GM19324 (cell line): ENCODE results near the gene MLST8.

Experiments
- ATAC-seq: cut with Tn5 transposase; IDR thresholded peaks from one replicate; pipeline ENCODE4 v1.9.1; 2021; ENCODE audit warnings: mild to moderate bottlenecking, moderate library complexity; ENCODE audit not compliant: unreplicated experiment, low FRiP score

MLST8 gene

GRCh38 chr16:2172688-2173335, 32.4 kb upstream of the MLST8 start:
- no peak for ATAC-seq

GRCh38 chr16:2173366-2173765, 31.9 kb upstream of the MLST8 start:
- ATAC-seq = no peak

GRCh38 chr16:2173916-2174315, 31.3 kb upstream of the MLST8 start:
- no peak for ATAC-seq

GRCh38 chr16:2174396-2175131, 30.7 kb upstream of the MLST8 start:
- no peak for ATAC-seq

DNA sequence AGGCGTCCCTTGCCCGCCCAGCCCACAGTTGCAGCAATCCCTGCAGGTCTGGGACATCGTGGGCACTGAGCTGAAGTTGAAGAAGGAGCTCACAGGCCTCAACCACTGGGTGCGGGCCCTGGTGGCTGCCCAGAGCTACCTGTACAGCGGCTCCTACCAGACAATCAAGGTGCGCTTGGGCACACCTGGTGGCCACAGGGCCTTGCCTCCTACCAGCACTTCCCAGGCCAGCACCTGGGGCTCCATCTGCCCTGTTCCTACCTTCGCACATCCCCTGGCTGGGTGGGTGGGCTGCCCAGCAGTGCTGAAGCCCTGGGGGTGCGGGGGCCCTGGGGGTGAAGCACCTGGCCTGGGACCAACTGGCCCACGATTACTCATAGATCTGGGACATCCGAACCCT, 29.8 kb upstream of the MLST8 start:
- ATAC-seq = no peak

GRCh38 chr16:2176047-2176446, 29.2 kb upstream of the MLST8 start:
- ATAC-seq = no peak

GRCh38 chr16:2177101-2177500, 28.2 kb upstream of the MLST8 start:
- ATAC-seq = no peak

DNA sequence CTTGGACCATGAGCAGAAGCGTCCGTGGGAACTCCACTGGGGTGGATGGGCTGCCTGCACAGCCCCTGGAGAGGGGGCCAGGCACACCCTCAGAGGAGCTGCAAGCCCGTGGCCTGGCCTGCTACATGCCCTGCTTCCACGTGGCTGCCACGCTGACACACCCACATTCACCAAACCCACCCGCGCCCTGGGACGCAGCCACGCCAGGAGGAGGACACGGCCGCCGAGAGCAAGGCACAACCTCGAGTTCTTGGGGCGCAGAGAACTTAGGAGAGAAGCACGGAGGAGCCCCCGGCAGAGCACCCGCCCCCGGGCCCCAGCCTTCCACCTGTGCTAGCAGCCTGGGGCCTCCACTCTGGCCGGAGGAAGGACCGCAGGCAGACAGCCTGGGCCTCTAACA, 27.7 kb upstream of the MLST8 start:
- ATAC-seq = no peak

- ATAC-seq = no peak
Observed at GRCh38 chr16:2178321-2179106, 26.7 kb upstream of the MLST8 start.

DNA sequence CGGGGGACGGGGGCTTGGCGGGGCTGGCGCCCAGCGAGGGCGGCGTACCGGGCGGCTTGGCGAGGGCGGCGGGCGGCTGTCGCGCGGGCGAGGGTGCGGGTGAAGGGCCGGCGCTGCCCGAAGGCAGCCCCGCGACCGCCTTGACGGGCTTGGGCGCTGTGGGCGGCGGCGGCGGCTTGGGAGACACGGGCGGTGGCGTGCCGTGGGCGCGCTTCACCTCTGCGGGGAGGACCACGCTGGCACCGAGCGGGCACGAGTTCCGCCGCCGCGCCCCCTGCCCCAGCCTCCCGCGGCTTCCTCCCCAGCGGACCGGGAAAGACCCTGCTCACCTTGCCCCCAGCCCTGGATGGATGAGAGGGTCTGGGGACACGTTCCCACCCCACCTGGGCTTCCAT, 26.1 kb upstream of the MLST8 start:
- ATAC-seq = no peak

- no peak for ATAC-seq
Observed at GRCh38 chr16:2179576-2179975, 25.7 kb upstream of the MLST8 start.

- ATAC-seq = no peak
Observed at GRCh38 chr16:2180461-2180860, 24.8 kb upstream of the MLST8 start.

GRCh38 chr16:2180962-2181923, 24.0 kb upstream of the MLST8 start:
- ATAC-seq = no peak

DNA sequence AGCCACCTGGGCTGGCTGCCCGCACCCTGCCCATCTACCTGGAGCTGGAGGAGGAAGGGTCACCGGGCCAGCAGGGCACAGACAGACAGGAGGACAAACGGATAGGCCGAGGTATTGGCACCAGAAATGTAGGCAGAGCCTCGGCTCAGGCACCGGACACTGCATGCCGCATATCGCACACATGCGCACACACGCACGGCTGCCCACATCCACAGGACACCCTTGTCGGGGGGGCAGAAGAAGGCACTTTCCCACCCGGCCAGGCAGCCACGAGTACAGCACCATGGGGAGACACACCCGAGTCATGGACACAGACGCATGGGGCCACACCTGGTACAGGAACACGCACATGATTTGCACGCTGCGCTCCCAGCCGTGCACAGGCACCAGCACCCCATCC, 23.3 kb upstream of the MLST8 start:
- ATAC-seq = no peak

DNA sequence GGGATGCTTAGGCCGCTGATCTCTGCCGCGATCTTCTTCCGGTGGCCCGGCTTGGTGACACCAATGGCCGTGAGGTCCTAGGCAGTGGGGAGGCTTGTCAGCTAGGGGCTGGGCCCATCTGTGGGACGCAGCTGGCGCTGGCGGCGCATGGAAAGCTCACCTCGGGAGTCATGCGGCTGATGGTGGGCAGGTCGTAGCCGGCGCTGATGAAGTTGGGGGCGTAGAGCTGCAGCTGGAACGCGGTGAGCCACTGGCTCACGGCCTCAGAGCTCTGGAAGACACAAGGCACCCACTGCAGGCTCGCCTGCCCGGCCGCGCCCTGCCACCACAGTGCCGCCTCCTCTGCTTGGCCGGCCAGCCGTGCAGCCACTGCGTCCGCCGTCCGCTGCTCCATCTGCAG, 21.6 kb upstream of the MLST8 start:
- no peak for ATAC-seq

DNA sequence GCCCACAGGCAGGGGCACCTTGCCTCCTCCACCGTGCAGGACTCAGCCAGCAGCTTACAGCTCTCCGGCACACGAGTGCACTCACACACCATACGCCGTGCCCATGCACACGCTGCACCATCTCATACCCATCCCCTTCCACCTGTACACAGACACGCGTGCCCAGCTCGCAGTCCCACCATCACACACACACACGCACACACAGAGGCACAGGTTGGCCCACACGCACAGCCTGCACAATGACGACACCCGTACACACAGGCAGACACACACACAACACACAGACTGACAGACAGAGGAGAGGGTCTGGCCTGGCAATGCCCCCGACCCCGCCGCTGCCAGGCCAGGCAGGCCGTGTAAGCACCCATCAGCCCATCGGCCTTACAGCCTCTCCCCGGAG, 20.9 kb upstream of the MLST8 start:
- ATAC-seq = no peak

DNA sequence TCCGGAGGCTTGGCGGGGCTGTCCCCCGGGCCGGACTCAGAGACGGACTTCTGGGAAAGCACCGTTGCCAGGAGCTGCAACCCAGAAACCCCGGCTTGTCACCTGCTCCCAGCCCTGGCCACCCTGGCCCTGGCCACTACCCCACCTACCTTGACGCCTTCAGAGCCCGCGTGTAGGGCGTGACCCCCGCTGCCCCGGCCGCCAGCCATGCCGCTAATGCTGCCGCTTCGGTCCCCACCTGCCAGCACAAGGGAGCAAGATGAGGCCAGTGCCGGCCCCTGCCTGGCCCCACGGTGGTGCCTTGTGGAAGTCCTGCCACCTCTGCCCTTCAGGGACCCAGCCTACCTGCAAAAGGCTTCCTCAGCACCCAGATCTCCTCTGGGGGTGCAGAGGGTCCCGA, 20.3 kb upstream of the MLST8 start:
- no peak for ATAC-seq

DNA sequence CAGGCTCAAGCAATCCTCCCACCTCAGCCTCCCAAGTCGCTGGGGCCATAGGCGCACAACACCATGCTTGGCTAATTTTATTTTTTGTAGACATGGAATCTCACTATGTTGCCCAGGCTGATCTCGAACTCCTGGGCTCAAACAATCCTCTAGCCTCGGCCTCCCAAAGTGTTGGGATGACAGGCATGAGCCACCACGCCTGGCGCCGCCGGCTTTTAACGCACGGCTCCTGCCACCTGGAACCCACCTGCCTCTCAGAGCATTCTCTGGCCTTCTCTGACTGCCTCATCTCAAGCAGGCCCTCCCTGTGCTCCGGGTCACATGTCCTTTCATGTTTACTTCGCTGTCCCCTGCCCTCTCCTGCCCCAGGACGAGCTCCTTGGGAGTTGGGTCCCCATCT, 19.2 kb upstream of the MLST8 start:
- ATAC-seq = no peak

DNA sequence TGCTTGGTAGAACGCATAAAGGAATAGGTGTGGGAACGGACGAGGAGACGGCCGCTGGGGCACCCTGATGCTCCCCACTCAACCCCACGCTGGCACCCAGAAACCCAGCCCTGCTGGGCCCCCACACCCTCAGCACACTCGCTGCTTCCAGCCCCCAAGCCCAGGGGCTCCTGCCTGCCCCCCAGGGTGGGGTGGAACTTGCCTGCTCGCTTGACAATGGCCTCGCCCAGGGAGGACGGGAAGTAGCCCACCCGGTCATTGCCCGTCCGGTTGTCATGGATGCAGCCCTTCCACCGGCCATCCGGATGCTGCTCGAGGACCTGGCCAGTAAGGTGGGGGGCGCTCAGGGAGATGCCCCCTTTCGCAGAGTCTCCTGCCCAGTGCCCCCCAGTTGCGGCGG, 18.7 kb upstream of the MLST8 start:
- no peak for ATAC-seq

DNA sequence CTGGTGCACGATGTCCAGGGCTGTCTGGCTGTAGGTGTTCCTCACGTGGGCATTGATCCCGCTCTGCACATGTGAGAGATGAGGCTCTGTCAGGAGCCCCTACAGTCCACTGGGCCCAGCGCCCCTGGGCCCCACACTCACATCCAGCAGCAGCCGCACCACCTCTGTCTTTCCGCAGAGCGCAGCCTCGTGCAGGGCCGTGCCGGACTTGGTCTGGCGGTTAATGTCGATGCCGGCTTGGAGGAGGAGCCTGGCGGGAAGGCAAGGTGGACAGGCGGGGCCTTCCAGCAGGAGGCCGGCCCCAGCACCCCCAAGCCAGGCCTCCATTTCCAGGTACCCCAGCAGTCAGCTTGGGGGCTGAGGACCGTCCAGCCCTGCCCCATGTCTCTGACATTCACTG, 18.0 kb upstream of the MLST8 start:
- no peak for ATAC-seq

- no peak for ATAC-seq
Observed at GRCh38 chr16:2188395-2188794, 16.9 kb upstream of the MLST8 start.
